MM.1S (cell line): ENCODE measurements around the gene LMNTD1.

Experiments
- CTCF ChIP-seq: fragments of 300-600 bp; sonication (generic); IDR thresholded peaks from 2 replicates; pipeline ENCODE4 v1.5.1; 2016; ENCODE audit warnings: antibody characterized with exemption, low read length, mixed read lengths
- EZH2 ChIP-seq: fragments of 300-600 bp; sonication (generic); optimal IDR thresholded peaks from 2 replicates; pipeline ENCODE3; 2017; ENCODE audit warnings: low read depth, mild to moderate bottlenecking, antibody characterized with exemption, low read length, mixed read lengths

GRCh38 chr12:25434515-25434914 is 118.6 kb downstream of the LMNTD1 start:
- TF ChIP-seq CTCF (no peak), EZH2 (no peak)
